HG03097 (cell line): ENCODE measurements around the gene TXLNA.
"Not testable (repeated sequence)": the region's sequence is repeated elsewhere in the genome, so short reads cannot be mapped to it uniquely, and the experiment has no call there.

Experiments used
- ATAC-seq: cut with Tn5 transposase; IDR thresholded peaks from one replicate; pipeline ENCODE4 v1.9.1; 2021; ENCODE audit not compliant: unreplicated experiment, low FRiP score

Gene TXLNA

DNA sequence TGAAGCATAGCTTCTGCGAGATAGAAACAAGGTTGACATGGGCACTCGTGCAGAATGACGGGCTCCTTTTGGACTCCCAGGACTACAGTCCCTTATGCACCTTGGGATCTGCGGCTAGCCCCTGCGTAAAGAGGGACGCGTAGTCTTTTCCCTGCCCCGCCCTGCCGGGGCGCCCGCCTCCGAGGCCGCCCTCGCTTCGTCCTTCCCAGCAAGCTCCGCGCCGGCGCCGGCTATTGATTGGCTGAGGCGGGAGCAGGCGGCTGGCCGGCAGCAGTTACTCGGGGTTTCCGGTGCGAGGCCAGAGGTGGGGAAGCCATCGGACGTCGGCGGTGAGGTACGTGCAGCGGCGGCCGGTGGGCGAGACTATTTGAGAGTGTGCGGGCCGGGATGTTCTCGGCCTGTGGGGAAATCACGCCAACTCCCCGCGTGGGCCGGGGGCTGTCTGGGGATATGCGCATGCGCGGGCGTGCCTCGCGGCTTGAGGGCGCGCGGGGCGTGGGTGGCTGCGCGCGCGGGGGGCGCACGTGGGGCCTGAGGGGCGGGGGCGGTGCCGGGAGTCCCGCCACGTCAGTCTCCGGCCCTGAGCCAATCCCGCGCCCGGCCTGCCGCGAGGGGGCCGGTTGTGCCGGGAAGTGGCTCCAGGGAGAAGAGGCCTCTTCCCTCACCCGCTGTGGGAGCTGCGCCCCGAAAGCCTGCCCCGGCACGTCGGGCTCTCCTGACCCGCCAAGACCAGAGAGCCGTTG, at the start of gene TXLNA:
Gene TXLNA (plus strand): TSS at position 233 of the 743 bp plus-strand sequence. CDS start 671 bp downstream, outside the sequence.
- peak; percentile 80 for ATAC-seq

GRCh38 chr1:32133950-32134280, 45.6 kb upstream of the TXLNA start:
- not testable (repeated sequence) for ATAC-seq

DNA sequence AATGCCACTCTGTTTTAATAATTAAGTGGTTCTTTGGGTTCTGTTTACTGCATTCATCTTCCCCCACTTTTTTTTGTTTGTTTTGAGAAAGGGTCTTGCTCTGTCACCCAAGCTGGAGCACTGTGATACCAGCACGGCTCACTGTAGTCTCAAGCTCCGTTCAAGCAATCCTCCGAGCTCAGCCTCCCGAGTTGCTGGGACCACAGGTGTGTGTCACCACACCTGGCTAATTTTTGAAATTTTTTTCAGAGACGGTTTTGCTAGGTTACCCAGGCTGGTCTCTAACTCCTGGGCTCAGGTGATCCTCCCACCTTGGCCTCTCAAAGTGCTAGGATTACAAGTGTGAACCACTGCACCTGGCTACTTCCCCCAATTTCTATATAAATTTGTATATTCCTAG, 42.4 kb upstream of the TXLNA start:
- ATAC-seq, result no peak

GRCh38 chr1:32138965-32139364, 40.5 kb upstream of the TXLNA start:
- ATAC-seq, result no peak

- ATAC-seq, result no peak
These were observed 36.8 kb upstream of the TXLNA start for GRCh38 chr1:32142446-32143301.

DNA sequence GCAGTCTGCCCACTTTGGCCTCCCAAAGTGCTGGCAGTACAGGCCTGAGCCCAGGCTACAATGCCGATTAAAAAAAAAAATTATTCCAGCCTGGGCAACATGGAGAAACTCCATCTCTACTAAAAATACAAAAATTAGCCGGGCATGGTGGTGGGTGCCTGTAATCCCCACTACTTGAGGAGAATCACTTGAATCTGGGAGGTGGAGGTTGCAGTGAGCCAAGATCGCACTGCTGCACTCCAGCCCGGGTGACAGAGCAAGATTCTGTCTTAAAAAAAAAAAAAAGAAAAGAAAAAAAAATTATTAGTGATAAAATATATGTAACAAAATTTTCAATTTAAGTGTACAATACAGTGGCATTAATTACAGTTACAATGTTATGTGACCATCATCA, 36.2 kb upstream of the TXLNA start:
- not testable (repeated sequence) for ATAC-seq

- no peak for ATAC-seq
These were observed 35.4 kb upstream of the TXLNA start for GRCh38 chr1:32144033-32144432.

DNA sequence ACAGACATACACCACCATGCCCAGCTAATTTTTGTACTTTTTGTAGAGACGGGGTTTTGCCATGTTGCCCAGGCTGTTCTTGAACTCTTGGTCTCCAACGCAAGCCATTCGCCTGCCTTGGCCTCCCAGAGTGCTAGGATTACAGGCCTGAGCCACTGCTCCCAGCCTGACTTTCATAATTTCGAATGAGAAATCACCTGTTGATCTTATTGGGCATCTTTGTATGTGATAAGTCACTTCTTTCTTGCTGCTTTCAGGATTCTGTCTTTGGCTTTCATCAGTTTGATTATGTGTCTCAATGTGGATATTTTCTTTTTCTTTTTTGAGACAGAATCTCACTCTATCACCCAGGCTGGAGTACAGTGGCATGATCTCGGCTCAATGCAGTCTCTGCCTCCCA, 31.7 kb upstream of the TXLNA start:
- ATAC-seq, result not testable (repeated sequence)

DNA sequence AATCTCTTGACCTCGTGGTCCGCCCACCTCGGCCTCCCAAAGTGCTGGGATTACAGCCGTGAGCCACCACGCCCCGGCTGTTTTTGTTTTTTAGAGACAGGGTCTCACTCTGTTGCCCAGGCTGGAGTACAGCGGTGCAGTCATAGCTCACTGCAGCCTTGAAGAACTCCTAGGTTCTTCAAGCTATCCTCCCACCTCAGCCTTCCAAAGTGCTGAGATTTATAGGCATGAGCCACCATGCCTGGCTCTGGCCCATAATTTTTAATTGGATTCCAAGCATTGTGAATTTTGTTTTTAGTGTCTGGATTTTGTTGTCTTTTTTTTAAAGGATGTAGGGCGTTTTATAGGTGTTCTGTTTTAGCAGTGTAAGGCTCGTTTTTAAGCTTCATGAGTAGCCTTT, 28.6 kb upstream of the TXLNA start:
- ATAC-seq, result no peak

GRCh38 chr1:32151319-32151787, 28.1 kb upstream of the TXLNA start:
- ATAC-seq, result no peak

- no peak for ATAC-seq
These were observed 20.3 kb upstream of the TXLNA start for GRCh38 chr1:32159189-32159588.

- no peak for ATAC-seq
These were observed 16.1 kb upstream of the TXLNA start for GRCh38 chr1:32163405-32163804.

- not testable (repeated sequence) for ATAC-seq
These were observed 13.8 kb upstream of the TXLNA start for GRCh38 chr1:32165633-32166032.

- ATAC-seq, result no peak
These were observed 8.5 kb upstream of the TXLNA start for GRCh38 chr1:32170991-32171390.

DNA sequence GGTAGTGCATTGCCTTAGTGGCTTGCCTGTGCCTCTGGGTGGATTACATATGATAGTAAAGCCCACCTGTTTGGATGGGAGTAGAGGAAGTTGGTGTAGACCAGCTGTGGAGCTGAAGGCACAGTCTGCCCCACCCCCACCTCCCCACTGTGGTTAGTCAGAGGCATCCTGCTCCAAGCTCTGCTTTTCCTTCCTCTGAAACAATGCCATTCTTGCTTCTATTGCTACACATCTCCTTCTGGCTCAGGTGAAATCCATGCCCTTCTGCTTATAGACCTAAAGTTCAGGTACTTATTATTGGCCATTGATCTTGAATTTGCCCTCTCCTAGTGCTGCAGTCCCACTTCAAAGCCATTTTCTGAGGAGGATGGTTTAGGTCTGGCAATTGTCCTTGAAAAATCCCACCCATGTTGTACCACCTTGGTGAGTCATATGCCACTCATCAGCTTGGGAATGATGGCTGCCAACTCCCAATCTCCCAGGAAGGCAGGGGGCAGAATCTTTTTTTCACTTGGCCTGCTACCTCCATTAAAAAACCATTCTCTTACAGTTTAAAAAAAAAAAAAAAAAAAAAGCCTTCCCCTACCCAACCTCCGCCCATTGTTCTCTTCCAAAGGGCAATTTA, 6.7 kb upstream of the TXLNA start:
- ATAC-seq, result no peak

DNA sequence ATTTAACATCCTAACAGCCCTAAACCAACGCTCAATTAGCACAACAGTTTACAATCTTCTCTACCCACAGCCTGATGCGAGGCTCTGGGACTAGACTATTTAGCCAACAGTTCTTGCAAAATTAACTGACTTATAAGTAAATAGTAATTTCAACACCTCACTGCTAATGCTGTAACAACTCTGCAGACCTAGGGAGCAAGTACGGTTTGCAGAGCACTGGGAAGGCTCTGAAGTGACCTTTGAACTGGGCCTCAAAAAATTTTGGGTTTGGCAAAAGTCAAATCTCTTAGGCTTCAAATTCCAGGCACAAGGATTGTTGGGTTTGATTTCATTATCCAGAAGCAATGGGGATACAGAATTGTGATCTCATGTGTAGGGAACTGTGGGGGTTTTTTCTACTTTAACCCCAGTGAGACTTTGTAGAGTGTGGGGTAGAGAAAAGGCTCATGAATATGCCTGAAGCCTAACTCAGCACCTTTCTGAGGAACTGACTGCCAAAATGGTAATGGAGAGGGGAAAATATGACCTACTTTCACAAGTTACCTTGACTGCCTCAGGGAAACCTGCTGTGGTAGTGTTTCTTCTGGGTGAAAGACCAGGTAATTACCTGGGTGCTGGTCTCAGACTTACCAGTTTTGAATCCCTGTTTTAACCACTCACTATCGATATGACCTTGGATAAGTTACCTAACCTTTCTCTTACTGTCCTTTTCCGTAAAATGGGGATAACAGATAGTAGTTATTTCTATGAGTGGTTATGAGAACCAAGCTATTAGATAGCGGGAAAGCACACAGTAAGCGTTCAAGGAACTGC, 889 bp upstream of the TXLNA start:
- ATAC-seq, result no peak

DNA sequence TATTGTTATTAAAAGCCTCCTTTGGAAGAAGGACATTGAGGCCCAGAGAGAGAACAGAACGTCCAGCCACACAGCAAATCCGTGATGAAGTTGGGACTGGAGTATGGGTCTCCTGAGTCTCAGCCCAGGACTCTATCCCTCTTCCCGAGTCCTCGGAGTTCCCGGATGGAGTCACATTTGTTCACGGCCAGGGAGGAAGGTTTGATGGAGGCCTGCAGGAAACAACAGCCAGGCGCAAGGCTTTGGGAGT, 357 bp upstream of the TXLNA start:
- ATAC-seq, result no peak

- no peak for ATAC-seq
These were observed 948 bp downstream of the TXLNA start for GRCh38 chr1:32180186-32181060.

DNA sequence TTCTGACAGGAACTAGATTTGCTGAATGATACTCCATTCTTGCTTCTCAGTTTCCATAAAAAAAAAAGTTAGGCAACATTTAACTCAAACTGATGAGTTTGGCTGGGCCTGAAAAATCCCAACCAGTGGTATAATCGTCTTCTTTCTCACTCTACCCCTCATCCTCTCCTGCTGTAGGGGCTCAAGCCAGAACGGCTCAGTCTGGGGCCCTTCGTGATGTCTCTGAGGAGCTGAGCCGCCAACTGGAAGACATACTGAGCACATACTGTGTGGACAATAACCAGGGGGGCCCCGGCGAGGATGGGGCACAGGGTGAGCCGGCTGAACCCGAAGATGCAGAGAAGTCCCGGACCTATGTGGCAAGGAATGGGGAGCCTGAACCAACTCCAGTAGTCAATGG, 1.6 kb downstream of the TXLNA start:
- ATAC-seq, result no peak

GRCh38 chr1:32181563-32181962, 2.1 kb downstream of the TXLNA start:
- no peak for ATAC-seq
